Spleen (tissue), 7 donors: ENCODE data around the gene COLGALT1.

Source experiments
- POLR2A ChIP-seq, 3 donors: fragments of 450-650 bp; IDR thresholded peaks; one replicate each; pipeline ENCODE4 v1.5.1; 2017; ENCODE audit warnings: antibody characterized with exemption in 3 of 3, mild to moderate bottlenecking in 1 of 3
- POLR2AphosphoS5 ChIP-seq, 3 donors: sonication (generic); formaldehyde crosslinking; IDR thresholded peaks; one replicate each; pipeline ENCODE4 v1.5.1; 2017; ENCODE audit warnings: antibody characterized with exemption in 3 of 3
- TF ChIP-seq, protein P1 (sequence below), 11 experiments: fragments of 200-600 bp in 7 of 11; fragments of 450-650 bp in 4 of 11; sonication (generic) in 4 of 11; IDR thresholded peaks in 8 of 11; conservative IDR thresholded peaks in 3 of 11; 1 replicate in 7 of 11; 2 replicates in 4 of 11; pipeline versions ENCODE4 v1.4.0 to v1.8.0; 2016 to 2021; ENCODE audit warnings: antibody characterized with exemption in 11 of 11, inconsistent platforms in 4 of 11, mild to moderate bottlenecking in 1 of 11
- donor health status: DM: no; HTN: no; CAD: no; lungs with moderate emphysema.
- donor health status: DM: no; HTN: no; CAD: no.
- donor health status: DM: no; HTN: no; CAD: no.

DNA sequence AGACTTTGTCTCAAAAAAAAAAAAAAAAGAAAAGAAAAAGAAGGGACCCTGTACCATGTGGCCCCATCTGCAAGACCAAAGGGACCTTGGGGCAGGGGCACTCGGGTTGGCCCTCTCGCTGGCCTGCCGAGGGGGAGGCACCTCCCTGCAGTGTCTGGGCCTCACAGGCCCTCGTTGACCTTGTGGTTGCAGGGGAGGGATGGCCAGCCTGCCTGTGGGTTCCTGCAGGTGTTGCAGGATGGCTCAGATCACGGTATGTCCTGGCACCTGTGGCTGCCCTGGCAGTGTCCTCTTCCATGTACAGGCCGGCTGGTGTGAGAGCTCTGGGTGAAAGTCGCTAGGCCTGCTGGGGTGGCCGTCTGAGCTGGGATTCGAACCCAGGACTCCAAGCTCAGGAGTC, 48.7 kb upstream of the COLGALT1 start:
- TF ChIP-seq POLR2A (IDR thresholded peaks at IDR 0.05) (no peak), POLR2AphosphoS5 (IDR thresholded peaks at IDR 0.05) (peak in 1 of 3 donors; percentile 22)
- TF ChIP-seq, protein P1, sequence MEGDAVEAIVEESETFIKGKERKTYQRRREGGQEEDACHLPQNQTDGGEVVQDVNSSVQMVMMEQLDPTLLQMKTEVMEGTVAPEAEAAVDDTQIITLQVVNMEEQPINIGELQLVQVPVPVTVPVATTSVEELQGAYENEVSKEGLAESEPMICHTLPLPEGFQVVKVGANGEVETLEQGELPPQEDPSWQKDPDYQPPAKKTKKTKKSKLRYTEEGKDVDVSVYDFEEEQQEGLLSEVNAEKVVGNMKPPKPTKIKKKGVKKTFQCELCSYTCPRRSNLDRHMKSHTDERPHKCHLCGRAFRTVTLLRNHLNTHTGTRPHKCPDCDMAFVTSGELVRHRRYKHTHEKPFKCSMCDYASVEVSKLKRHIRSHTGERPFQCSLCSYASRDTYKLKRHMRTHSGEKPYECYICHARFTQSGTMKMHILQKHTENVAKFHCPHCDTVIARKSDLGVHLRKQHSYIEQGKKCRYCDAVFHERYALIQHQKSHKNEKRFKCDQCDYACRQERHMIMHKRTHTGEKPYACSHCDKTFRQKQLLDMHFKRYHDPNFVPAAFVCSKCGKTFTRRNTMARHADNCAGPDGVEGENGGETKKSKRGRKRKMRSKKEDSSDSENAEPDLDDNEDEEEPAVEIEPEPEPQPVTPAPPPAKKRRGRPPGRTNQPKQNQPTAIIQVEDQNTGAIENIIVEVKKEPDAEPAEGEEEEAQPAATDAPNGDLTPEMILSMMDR (IDR thresholded peaks at IDR 0.05 in 8 of 11, conservative IDR thresholded peaks at IDR 0.05 in 3 of 11) = no peak
